DLD1 (cell line): Measurements from ENCODE around the gene FBLN2.
"Not testable (repeated sequence)": the region's sequence is repeated elsewhere in the genome, so short reads cannot be mapped to it uniquely, and the experiment has no call there.

Experiments used
- in situ Hi-C: cut with HindIII; loops from 2 replicates; pipeline ENCODE4 v1.10.0; 2017; ENCODE audit warnings: low sequenced_read_pairs

FBLN2 gene

DNA sequence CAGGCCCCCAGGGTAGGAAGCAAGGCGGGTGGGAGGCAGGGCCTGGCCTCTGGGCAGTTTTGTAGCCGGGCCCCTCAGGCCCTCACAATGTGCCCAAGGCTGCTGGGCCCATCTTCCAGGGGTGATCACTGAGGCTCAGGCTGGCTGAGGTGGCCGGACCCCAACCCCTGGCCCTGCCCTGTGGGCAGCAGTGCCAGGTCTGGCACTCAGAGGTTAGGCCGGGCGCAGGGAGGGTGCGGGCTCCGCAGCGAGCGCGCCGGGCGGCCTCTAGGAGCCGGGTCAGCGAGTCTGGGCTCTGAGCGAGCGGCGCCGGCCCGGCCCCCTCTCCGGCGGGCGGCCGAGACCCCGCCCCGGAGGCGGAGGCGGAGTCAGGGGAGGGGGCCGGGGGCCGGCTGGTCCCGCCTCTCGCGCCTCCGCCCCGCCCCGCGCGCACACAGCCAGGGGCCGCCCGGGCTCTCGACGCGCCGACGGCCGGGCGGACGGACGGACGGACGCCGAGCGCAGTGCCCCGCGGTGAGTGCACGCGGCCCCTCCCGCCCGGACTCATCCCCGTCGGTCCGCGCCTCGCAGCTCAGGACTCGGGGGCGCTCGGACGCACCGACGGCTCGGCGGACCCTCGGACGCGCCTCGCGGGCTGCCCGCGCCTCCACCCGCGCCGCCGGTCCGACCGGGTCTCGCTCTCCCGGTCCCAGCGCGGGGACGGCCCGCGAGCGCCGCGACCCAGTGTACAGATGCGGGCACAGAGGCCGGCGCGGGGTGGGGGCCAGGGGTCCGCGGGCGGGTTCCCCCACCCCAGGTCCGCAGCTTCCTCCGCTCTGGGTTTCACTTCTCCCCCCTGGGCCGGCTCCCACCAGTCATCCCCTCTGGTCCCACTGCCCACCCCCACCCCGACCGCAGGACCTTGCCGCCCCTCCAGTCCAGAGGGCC lies at the start of gene FBLN2:
TSS of gene FBLN2 (plus strand) at position 430 of the 927 bp plus-strand sequence. CDS start 21,231 bp downstream, outside the sequence.
- in situ Hi-C loops, result no loop called here

GRCh38 chr3:13499246-13499645 lies 49.7 kb upstream of the FBLN2 start:
- in situ Hi-C loops, result not testable (repeated sequence)

DNA sequence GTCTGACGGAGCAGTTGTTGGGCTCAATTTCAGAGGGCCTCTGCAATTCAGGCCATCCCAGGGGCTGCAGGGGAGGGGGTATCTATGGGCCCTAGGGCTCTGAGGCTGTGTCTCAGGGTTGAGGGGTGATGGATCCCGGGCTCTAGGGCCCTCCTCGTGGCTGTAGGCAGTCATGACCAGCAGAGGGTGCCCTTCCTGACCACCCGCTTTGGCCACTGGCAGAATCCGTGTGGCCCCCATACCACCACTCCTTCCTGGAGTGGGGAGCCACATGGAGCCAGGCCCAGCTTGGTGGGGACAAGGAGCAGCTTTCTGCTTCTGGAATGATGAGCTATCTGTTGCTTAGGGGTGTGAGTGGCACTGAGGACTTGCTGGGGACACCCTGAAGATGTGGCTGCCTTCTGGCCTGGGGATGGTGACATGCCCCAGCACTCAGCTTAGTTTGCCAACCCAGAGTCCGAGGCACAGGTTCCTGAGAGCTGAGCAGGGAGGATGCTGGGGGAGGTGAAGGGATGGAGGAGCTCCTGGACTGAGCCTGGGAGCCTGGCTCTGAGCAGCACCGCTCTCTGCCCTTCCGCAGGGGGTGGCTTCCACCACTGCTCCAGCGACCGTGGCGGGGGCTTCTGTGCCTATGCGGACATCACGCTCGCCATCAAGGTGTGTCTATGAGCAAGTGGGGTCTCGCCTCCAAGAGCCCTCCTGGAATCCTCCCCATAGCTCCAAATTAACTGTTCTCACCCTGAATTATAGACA lies 48.6 kb upstream of the FBLN2 start:
- in situ Hi-C loops, result loop anchor here (25.0 kb wide), 2 partner anchors 137 to 387 kb away; partner anchors contain the start of gene WNT7A

DNA sequence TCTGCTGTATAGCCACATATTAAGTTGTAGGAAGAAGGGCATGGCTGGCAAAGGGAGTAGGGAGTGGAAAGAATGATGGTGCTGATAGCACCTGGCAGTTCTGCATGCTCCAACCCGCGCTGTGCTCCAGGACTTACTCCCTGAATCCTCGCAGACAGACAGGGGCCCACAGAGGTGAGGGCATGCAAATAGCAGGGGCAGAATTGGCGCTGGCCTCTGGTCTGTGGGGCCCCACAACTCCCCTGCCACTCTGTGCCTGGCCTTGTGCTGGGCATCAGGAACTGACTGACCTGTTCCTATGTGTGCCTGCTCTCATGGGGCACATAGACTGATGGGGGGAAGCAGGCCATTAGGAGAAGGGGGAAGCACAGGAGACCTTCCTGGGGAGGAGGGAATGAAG lies 47.9 kb upstream of the FBLN2 start:
- in situ Hi-C loops, result loop anchor here (25.0 kb wide), 2 partner anchors 136 to 386 kb away; partner anchors contain the start of gene WNT7A

DNA sequence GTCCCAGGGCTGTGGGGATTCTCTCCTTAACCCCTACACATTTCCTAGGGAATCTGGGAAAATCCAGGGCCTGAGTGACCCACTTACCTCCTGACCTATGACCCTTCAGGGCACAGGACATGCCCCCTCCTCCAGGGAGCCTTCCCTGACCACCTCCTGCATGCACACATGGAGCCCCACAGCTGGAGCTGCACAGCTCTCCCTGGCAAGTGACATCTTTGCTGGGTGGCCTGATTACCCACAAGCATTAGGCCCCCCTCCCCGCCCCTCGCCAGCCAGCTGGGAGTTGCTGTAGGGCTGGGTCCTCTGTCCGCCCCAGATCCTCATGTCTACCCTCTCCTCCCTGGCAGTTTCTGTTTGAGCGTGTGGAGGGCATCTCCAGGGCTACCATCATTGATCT lies 47.4 kb upstream of the FBLN2 start:
- in situ Hi-C loops, result loop anchor here (25.0 kb wide), 2 partner anchors 136 to 386 kb away; partner anchors contain the start of gene WNT7A

DNA sequence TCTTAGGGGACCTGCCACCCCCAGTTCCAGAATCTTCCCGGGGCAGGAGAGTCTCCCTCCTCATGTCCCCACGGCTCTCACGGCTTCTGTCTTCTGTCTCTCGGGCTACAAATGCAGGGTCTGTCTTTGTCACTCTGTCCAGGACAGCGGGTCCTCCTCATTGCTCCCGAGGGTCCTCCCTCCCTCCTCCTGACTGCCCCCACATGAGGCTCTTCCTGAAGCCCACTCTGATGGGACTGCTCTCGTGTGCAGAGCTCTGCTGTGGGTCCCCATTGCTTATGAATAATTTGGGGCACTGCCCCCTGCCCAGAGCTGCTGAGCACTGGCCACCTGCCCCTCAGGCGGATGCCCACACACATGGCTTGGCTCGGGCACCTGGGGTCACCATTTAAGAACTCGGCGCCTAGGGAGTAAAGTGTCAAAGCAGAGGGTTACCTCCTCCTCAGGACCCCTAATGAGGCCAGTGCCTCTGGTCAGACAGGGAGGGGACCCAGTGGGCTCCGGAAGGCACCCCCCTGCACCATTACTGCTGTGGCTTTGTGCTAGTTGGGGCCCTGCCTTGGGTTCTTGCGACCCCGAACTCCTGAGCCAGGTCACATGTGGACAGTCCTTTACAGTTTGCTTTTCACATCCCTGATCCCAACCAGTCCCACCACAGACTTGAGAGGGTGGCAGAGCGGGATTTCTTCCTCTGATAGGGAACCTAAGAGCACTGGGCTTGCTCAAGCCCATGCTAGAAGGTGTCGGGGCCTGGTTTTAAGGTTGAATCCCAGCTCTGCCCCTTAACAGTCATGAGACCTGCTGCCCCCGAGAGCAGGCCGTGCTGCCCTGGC lies 46.8 kb upstream of the FBLN2 start:
- in situ Hi-C loops, result loop anchor here (25.0 kb wide), 2 partner anchors 135 to 385 kb away; partner anchors contain the start of gene WNT7A

- in situ Hi-C loops, result loop anchor here (25.0 kb wide), 2 partner anchors 135 to 385 kb away; partner anchors contain the start of gene WNT7A
Observed at GRCh38 chr3:13502791-13503060, 46.2 kb upstream of the FBLN2 start.

GRCh38 chr3:13504161-13504831 lies 44.6 kb upstream of the FBLN2 start:
- in situ Hi-C loops, result loop anchor here (25.0 kb wide), 2 partner anchors 133 to 383 kb away; partner anchors contain the start of gene WNT7A

DNA sequence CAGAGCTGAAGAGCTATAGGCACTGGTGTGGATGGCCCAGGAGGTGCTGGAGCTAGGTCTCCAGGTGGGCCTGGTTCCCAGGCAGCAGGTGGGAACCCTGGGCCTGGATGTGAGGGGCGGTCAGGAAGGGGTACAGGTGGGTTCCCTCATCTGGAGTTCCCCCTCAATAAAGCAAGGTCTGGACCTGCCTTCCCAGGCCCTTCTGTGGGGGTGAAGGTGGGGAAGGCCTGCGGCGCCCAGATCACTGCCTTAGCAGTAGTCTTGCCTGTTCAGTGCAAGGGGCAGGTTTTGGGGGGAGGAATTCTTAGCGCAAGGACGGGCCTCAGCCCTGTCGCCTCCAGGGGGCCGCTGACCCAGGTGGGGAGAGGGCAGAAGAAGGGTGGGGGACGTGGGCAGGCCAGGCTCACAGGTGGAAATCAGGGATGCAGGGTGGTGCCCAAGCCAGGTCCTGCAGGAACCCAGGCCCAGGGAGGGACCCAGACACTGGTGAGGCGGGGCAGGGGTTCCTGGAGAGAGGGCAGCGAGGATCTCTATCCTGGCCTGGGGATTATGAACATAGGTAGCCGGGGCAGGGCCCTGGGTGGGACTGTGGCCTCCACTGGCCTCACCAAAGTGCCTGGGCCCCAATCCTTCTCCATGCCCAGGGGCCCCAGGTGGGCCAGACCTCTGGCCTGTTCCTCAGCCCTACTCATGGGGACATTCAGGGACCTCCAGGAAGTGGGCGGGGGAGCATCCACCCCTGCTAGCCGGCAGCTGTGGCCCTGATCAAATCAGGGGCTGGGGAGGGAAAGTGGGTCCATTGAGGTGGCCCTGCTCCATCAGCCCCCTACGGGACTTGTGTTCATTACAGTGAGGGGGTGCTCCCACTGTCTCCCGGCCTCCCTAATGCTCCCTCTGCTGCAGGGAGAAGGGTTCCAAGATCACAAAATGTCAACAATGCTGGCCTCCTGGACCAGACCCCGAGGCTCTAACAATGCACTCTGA lies 43.5 kb upstream of the FBLN2 start:
- in situ Hi-C loops, result loop anchor here (25.0 kb wide), 2 partner anchors 132 to 382 kb away; partner anchors contain the start of gene WNT7A

GRCh38 chr3:13506239-13506638 lies 42.7 kb upstream of the FBLN2 start:
- in situ Hi-C loops, result loop anchor here (25.0 kb wide), 2 partner anchors 131 to 381 kb away; partner anchors contain the start of gene WNT7A

DNA sequence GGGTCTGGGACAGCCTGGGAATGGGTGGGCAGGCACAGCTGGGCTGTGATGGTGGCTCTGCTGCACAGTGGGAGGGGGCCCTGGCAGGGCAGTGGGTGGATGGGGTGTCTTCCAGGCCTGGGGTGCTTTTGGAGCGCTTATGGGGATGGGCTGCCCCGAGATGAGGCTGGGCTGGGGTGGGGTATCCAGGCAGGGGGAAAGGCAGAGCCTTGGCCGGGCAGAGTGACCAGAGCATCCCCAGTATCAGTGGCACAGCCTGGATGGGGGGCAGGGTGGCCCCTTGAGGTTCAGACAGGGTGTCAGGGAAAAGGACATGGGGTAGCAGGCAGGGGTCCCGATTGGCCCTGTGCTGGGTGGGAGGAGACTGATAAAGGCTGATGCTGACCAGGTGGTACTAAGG lies 42.2 kb upstream of the FBLN2 start:
- in situ Hi-C loops, result loop anchor here (25.0 kb wide), 2 partner anchors 131 to 381 kb away; partner anchors contain the start of gene WNT7A

DNA sequence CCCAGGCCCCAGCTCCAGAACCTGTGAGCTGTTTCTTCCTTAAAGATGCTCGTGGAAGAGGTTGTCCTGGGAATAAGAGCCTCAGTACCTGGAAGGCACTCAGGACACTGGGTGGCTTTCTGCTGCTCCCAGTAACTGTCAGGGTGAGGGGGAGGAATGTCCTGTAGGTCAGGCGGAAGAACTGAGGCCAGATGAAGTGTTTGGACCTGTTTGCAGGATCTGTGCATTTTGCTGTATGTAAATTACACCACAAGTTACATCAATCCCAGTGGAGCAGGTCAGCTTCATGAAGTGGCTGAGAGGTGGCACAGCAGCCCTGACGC lies 41.7 kb upstream of the FBLN2 start:
- in situ Hi-C loops, result loop anchor here (25.0 kb wide), 2 partner anchors 130 to 380 kb away; partner anchors contain the start of gene WNT7A

GRCh38 chr3:13507570-13508339 lies 41.2 kb upstream of the FBLN2 start:
- in situ Hi-C loops, result loop anchor here (25.0 kb wide), 2 partner anchors 130 to 380 kb away; partner anchors contain the start of gene WNT7A

DNA sequence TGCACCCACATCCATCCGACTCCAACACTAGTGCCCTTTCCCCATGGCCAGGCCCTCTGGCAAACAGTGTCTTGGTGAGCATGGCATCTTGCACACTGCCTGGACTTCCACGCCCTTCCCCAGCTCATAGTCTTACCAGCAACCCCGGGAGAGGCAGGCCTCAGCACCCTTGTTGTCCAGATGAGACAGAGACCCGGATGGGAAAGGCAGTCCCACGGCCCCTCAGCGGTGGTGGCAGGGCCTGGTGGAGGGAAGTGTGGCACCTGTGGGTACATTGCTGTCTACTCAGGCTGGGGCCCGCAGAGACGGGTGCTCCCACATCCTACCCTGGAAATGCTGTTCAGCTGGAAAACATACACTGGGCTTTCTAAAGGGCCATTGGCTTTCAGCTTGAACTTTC lies 40.4 kb upstream of the FBLN2 start:
- in situ Hi-C loops, result loop anchor here (25.0 kb wide), 2 partner anchors 129 to 379 kb away; partner anchors contain the start of gene WNT7A

DNA sequence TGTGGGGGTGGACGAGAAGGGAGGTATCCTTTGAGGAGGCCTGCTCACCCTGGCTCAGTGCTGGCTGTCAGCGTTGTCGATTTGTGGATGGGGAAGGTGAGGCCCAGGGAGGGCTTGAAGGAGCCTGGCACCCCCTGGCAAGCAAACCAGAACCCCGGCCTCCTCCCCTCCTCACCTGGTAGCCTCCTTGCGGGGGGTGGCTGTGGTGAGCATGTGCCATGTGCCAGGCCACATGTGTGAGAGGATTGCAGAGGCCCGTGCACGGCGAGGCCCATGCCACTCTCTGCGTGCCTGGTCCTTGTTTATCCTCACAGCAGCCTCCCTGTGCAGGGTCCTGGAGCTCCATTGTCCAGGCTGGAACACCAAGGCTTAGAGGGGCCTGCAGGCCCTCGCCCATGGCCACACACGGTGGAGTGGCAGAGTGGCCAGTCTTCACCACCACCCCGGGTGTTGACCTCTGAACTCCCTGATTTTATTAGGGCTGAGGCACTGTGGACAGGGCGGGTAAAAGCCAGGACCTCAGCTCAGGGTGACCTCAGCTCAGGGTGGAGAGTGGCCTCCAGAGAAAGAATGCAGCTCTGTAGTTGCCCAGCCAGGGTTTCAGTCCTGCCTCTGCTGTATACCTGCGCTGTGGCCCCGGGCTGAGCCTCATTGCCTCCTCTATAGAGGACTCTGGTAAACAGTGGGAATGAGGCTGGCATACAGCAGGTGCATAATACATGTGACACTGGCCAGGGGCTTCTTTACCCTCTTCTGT lies 39.7 kb upstream of the FBLN2 start:
- in situ Hi-C loops, result loop anchor here (25.0 kb wide), 2 partner anchors 128 to 378 kb away; partner anchors contain the start of gene WNT7A

- in situ Hi-C loops, result loop anchor here (25.0 kb wide), 2 partner anchors 127 to 377 kb away; partner anchors contain the start of gene WNT7A
Observed at GRCh38 chr3:13509816-13510192, 39.1 kb upstream of the FBLN2 start.

DNA sequence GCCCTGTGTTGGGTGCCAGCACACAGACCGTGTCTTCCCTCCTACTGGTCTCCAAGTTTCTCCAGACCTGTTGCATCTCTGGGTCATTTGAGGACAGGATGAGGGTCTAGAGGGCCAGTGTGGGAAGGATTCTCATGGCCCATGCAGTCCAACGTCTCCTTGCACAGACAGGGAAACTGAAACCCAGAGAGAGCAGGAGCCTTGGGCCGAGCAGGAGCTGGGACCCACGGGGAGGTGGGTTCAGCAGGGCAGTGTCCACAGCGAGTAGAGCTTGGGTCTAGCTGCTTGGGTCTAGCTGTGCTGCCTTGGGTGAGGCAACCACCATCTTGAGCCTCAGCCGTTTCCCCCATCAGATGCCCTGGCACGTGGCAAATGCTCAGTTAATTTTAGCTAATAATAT lies 36.5 kb upstream of the FBLN2 start:
- in situ Hi-C loops, result loop anchor here (25.0 kb wide), 2 partner anchors 125 to 375 kb away; partner anchors contain the start of gene WNT7A
